MV-4-11 (cell line): Measurements from ENCODE around the gene RCAN2.

Experiments
- DNase-seq: peaks from one replicate; lab custom pipeline; 2025; lab: John Stamatoyannopoulos, UW

RCAN2 gene

GRCh38 chr6:46491628-46492547 is 639 bp upstream of the RCAN2 start:
- no peak for DNase-seq

DNA sequence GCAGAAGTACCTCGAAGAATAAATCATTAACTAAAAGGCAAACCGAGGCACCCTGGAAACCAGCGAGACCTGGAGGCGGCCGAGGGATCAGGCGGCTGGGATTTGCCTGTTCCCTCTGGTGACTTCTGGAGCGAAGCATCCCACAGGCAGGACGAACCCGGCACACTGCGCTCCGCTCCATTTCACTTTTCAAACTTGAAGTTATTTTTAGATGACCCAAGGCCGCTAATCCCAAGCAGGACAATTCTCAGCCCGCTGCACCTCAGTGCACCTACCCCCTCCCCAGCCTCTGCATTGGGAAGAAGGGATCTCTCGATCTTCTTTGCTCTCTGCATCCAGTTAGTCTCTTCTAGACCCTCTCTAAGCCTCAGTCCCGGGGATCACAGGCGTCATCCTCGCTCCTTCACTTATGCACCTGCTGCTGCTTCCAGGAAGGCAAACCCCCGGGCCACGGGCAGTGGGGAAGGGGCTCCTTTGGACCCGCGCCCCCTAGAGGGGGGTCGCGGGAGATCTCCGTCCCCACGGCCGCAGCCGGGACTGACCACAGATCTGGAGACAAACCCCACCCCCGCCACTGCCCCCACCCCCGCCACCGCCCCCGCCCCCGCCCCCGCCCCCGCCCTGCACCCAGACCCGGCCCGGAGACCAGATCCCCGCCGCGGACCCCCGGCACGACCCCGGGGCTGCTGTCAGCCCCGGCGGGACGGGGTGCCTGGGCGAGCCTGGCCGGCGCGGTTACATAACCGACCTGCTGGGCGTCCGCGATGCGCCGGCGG is 636 bp downstream of the RCAN2 start:
- DNase-seq: no peak

DNA sequence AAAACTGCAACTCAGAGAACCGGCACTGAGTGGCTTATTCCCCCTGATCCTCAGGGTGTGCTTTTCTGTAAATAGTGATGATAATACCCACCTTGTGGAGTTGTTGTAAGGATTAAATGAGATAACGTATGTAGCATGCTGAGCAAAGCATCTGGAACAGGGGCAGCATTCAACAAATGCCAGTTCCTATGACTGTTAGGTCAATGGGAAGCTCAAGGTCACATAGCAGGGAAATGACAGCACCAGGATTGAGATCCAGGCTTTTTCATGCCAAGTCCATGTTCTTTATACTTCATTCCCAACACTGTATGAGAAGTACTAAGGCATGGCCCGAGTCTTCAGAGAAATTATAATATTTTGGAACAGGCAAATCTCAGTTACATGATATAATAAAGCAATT is 5.1 kb downstream of the RCAN2 start:
- DNase-seq: no peak

- DNase-seq: no peak
These were observed 7.0 kb downstream of the RCAN2 start for GRCh38 chr6:46484081-46484820.

DNA sequence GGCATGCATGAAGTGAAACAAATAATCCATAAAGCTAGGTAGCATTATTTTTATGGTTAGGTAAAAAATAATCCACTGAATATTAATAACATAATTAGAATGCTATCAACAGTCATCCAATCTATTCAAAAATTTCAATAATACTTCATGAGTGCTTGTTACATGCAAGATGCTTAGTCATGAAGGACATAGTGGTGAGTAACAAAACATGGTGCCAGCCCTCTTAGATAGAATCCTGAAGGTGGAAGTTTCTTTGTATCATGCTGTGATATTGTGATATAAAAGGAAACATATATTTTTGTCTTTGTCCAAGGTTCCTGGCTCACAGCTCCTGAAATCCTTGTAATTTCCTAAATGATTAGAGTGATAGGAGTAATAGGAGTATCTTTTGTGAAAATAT is 14.9 kb downstream of the RCAN2 start:
- DNase-seq: no peak

DNA sequence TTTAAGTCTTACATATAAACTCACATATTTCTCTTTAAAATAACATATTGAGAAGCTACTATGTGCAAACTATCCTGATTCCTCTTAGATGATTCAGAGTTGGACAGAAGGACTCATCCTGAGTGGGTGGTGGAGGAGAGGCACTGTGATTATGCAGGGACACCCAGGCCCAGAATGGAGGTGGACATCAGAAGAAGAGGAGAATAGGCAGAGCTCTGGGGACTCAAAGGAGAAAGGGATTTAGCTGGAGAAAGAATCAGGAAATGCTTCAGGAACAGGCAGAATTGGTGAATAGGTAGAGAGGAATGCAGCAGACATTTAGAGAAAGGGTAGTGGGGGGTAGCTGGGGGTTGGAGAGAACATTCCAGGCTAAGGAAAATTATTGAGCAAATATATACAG is 17.4 kb downstream of the RCAN2 start:
- no peak for DNase-seq

- DNase-seq: no peak
These were observed 19.0 kb downstream of the RCAN2 start for GRCh38 chr6:46472243-46472642.

- DNase-seq: no peak
These were observed 22.2 kb downstream of the RCAN2 start for GRCh38 chr6:46469021-46469420.

DNA sequence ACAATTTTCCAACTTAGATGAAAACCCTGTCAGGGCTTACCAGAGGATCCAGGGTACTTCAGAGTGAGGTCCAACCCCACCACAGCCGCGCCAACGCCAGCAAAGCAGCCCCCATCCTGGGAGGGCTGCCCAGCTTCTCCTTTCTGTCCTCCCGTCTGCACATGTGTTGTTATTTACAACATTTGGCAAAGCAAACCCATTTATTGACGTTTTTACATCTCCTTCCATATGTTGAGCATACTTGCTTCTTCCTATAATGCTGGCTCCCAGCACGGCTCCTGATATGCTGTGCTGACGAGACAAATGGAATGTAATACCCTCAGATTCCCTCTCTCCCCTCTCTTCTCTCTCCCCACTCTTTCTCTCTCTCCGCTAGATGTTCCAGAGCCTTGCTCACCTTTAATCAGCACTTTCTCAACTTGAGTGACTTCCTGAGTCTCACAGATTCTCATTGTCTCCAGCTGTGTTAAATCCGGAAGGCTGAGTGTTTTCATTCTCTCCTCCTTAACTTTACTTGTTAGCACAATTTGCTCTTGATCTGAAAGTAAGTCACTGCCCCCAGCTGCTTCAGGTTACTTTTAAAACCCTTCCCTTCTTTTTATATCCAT is 22.7 kb downstream of the RCAN2 start:
- DNase-seq: no peak

- no peak for DNase-seq
These were observed 24.7 kb downstream of the RCAN2 start for GRCh38 chr6:46466570-46466969.

GRCh38 chr6:46465294-46466165 is 25.7 kb downstream of the RCAN2 start:
- DNase-seq: no peak

DNA sequence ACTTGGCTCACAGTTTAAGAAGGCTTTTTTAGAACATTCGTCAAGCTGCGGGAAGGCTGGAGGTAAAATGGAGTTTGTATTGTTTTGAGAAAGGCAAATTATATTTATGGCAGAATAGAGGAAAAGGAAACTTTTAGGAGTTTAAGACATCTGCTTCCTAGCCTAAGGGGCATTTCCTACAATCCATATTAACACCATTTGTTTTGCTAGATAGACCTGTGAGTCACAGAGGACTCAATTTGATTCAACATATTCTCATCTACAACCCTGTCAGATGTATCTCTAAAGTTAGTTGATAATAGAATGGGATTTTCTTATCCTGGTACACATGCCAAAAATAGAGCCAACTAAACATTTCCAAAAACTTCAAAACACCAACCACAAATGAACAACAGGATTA is 35.0 kb downstream of the RCAN2 start:
- DNase-seq: no peak

DNA sequence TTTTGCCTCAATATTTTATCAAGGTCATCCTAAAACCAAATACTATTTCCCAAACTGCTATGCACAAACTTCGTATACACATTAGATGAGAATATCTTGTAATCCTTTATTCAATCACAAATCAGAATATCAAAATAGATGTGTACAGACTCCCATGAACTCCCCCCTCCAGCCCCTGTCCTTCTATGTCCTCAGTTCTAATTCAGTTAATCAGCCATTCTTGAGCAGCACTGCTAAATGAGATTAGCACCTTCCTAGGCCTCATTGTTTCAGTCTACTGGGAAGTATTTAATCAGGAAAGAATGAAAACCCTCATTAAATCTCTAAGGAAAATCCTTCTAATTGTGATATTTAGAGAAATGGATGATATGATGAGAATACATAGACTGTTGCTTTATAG is 36.6 kb downstream of the RCAN2 start:
- no peak for DNase-seq

DNA sequence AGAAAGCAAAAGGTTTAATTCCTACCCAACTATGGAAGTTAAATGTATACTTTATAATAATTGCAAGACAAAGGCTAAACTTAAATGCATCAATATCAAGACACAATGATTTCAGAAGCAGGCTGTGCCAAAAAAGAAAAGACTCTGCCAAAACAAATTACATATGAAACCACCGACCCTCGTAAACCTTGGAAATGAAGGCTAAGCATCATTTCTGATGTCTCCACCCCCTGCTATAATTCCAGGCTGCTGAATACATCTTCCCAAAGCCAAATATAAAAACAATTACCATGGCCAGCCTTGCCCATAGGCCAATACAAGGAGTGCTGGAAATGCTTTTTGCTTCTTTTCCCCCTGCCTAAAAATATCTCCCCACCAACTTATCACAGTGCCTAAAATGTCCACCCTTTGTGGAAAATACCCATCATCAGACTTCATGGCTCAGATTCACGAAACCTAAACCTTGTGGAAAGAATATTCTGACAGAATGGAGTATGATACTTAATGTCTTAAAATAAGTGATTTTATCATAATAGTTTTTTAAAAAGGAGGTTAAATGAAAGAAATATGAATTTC is 37.4 kb downstream of the RCAN2 start:
- no peak for DNase-seq

- DNase-seq: no peak
These were observed 38.0 kb downstream of the RCAN2 start for GRCh38 chr6:46453216-46453615.

- DNase-seq: no peak
These were observed 38.8 kb downstream of the RCAN2 start for GRCh38 chr6:46452312-46452917.

DNA sequence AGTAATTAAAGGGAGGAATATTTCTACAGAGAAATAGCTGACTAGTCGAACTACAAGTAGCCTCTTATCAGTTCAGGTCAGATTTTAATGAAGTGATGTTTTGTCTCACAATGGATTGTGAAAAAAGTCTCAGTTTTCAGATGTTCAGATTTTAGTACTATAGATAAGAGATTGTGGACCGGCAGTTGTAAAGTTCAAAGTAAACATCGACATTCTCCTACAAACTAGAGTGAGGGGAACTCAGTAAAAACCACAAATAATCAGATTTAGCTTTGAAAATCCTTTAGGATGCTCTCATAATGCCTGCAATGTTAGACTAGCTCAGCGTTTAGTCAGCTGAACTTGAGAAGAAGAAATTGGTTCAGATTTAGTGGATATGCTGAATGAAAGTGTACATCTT is 39.9 kb downstream of the RCAN2 start:
- DNase-seq: no peak

- DNase-seq: no peak
These were observed 46.3 kb downstream of the RCAN2 start for GRCh38 chr6:46444772-46445454.

DNA sequence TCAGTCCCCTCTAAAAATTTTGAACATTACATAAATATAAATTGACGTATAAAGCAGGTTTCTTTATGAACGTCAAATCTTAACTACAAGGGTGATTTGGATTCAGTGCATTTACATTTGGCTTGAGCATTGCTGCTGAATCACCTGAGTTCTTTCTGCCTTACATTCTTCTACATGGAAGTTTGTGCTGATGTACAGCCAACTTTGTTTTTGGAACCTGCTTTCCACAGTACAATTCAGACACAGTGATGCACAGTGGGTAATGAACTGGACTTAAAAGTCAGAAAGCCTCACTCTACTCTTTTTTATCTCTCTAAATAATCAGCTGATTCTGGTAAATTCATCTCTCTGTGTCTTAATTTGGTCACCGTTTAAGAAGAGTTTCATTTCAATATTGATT is 47.6 kb downstream of the RCAN2 start:
- DNase-seq: no peak

- DNase-seq: no peak
These were observed 50.6 kb downstream of the RCAN2 start for GRCh38 chr6:46440641-46441040.
